Motor neuron (in vitro differentiated cells): ENCODE measurements around the gene RNASEL. TPM values are rescaled to one million over a fixed set of nuclear protein-coding genes. Genes with fewer than 3 reads are reported as not detected.

Source experiments
- ATAC-seq, 8 experiments: fragments of 200-7000 bp; cut with Tn5 transposase; replicated peaks in 6 of 8; 2 replicates each; pipeline ENCODE4 v1.8.0; 2021; ENCODE audit warnings: mild to moderate bottlenecking in 8 of 8, moderate library complexity in 8 of 8
- H3K27ac ChIP-seq, 2 donors: fragments of 250-450 bp; sonication (Bioruptor Pico); 2 replicates each; pipeline ENCODE4 v1.9.0; 2021; ENCODE audit warnings: antibody characterized with exemption in 2 of 2, mild to moderate bottlenecking in 2 of 2, moderate library complexity in 1 of 2
- H3K4me1 ChIP-seq, 2 donors: fragments of 250-450 bp; sonication (Bioruptor Pico); replicated peaks in 1 of 2; 2 replicates each; pipeline ENCODE4 v1.6.1; 2021; ENCODE audit warnings: antibody characterized with exemption in 2 of 2, mild to moderate bottlenecking in 2 of 2, moderate library complexity in 1 of 2
- H3K4me3 ChIP-seq, 5 donors: fragments of 250-450 bp; sonication (Bioruptor Pico); 2 replicates each; pipeline ENCODE4 v1.9.0; 2021; ENCODE audit warnings: antibody characterized with exemption in 5 of 5, mild to moderate bottlenecking in 5 of 5, moderate library complexity in 4 of 5
- WGBS, 10 experiments: fragments of 450-650 bp; shearing (Covaris generic); methylation state at CpG; one replicate each; pipeline ENCODE4 v1.0.0; 2022; 5-methylcytosine and 5-hydroxymethylcytosine counted together
- in situ Hi-C, 9 experiments: fragments of 400-800 bp; cut with MboI; loops; one replicate each; pipeline ENCODE4 v1.15.0; 2021; ENCODE audit warnings: low sequenced_read_pairs in 9 of 9, low pct_unique_long_range_greater_than_20kb in 2 of 9; ENCODE audit not compliant: unreplicated experiment in 9 of 9
- total RNA-seq, 8 experiments: library from RNA; unstranded; fragments of 300-600 nt; gene quantifications; 2 replicates each; pipeline versions ENCODE4 v1.2.3 to v1.2.4, GENCODE V29; 2022

The RNASEL gene
- total RNA-seq, 8 experiments from 2014 or later, result 2.5 to 7.9 (median 4.8) TPM

- H3K4me1 ChIP-seq, result peaks cover 31 to 33% of the 10 kb centered on the region in 2 donors
- no peak overlapping the region for H3K4me3 ChIP-seq
- 24 to 66% (median 39%) methylated on average over 1 to 2 of the region's 2 CpGs; no CpG with 5 or more reads in 2 of the 10 experiments for WGBS, 10 experiments
- H3K27ac ChIP-seq, result no peak overlapping the region
- in situ Hi-C loops, result no loop called here
- no peak for ATAC-seq
These were observed 40.0 kb upstream of the RNASEL start for GRCh38 chr1:182629080-182629479.

DNA sequence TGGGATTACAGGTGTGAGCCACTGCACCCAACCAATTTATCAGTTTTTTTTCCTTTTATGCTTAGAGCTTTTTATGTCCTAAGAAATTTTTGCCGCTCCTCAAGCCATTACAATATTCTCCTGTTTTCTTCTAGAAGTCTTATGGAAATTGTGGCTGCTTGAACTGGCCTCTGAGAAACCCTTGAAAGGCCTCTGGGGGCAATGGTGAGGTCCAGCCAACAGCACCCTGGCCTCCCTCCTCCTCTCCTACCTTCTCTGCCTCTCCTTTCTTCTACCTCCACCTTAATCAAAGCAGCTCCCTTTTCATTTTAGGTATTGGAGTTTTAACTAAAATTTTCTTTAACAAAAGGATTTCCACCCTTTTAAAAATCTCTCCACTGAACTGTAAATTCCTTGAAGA, 39.6 kb upstream of the RNASEL start:
- 0 to 100% (median 100%) methylated on average over 1 of the region's 1 CpG; no CpG with 5 or more reads in 1 of the 10 experiments for WGBS, 10 experiments
- Histone ChIP-seq H3K4me1 (peaks cover 26 to 29% of the 10 kb centered on the region in 2 donors), H3K27ac (no peak overlapping the region), H3K4me3 (no peak overlapping the region)
- no peak for ATAC-seq
- in situ Hi-C loops, result no loop called here

GRCh38 chr1:182627622-182628021, 38.6 kb upstream of the RNASEL start:
- no peak overlapping the region for H3K4me3 ChIP-seq
- WGBS, 10 experiments, result 7 to 91% (median 80%) methylated on average over 1 to 2 of the region's 2 CpGs; no CpG with 5 or more reads in 3 of the 10 experiments

GRCh38 chr1:182626527-182626926, 37.5 kb upstream of the RNASEL start:
- H3K4me3 ChIP-seq, result no peak overlapping the region
- in situ Hi-C loops, result no loop called here
- peak in 2 of 8 experiments; percentile 4 to 7 for ATAC-seq
- H3K4me1 ChIP-seq, result peaks cover 21 to 23% of the 10 kb centered on the region in 2 donors
- H3K27ac ChIP-seq, result no peak overlapping the region
- WGBS, 10 experiments, result 0 to 94% (median 65%) methylated on average over 1 of the region's 1 CpG; no CpG with 5 or more reads in 6 of the 10 experiments

More at GRCh38 chr1:182627622-182628021, 38.6 kb upstream of the RNASEL start:
- Histone ChIP-seq H3K27ac (no peak overlapping the region), H3K4me1 (peaks cover 21 to 23% of the 10 kb centered on the region in 2 donors)
- in situ Hi-C loops, result no loop called here
- ATAC-seq, result peak in 2 of 8 experiments; percentile 72 to 73

DNA sequence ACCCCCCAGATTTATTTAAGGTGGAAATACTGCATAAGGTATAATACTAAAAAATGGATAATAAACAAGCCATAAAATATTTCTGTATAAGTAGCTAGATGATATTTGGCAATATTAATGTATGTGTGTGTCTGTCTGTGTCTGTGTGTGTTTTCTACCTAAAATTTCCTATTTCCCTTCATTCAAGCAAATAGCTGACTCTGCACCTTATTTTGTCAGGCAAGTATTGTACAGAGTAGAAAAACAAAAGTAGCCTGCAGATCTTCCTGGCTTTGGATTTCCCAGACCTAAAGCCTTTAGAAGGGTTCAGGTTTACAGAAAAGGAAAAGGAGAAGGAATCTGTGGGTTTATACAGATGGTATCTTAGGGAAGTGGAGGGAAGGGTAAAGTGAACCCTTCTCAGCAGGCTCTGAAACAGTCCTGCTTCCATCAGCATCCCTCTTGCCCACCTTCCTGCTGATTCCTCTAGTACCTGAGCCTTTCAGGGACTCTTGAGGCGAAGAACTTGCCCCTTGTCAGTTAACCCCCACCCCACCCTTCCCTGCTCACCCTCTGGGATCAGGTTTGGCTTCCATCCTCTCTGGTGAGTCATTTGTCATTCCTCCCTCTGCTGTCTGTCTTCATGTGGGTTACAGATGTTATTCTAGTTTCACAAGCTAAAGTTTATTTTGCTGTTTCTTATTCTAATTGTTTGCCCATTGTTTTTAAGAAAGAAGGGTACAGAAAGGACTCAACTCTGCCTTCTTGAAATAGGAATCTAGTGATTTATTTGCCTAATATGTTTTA, 36.9 kb upstream of the RNASEL start:
- in situ Hi-C loops, result no loop called here
- ATAC-seq, result peak in 3 of 8 experiments; percentile 31 to 77 (median 68)
- peaks cover 19 to 23% of the 10 kb centered on the region in 2 donors for H3K4me1 ChIP-seq
- H3K27ac ChIP-seq, result no peak overlapping the region
- H3K4me3 ChIP-seq, result no peak overlapping the region
- 0 to 100% (median 80%) methylated on average over 1 of the region's 1 CpG; no CpG with 5 or more reads in 5 of the 10 experiments for WGBS, 10 experiments

DNA sequence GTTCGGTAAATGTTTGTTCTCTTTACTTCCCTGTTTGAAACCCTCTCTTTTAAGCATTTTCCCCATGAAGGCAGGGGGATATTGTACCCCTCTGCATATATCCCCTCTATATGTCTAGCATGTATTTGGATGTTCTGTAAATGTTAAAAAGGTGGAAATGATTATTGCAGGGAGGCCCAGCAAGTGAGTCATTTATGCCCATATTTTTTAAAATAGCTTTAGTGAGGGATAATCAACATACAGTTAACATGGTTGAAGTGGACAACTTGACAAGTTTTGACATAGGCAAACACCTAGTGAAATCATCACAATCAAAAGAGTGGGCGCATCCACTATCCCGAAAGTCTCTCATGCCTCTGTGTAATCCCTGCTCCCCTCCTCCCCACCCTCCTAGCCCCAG, 36.0 kb upstream of the RNASEL start:
- H3K4me1 ChIP-seq, result peaks cover 19% of the 10 kb centered on the region in 2 donors
- 0 to 100% (median 52%) methylated on average over 1 to 3 of the region's 3 CpGs; no CpG with 5 or more reads in 2 of the 10 experiments for WGBS, 10 experiments
- H3K27ac ChIP-seq, result no peak overlapping the region
- no peak overlapping the region for H3K4me3 ChIP-seq
- ATAC-seq, result peak in 3 of 8 experiments; percentile 64 to 70 (median 67)
- in situ Hi-C loops, result no loop called here

DNA sequence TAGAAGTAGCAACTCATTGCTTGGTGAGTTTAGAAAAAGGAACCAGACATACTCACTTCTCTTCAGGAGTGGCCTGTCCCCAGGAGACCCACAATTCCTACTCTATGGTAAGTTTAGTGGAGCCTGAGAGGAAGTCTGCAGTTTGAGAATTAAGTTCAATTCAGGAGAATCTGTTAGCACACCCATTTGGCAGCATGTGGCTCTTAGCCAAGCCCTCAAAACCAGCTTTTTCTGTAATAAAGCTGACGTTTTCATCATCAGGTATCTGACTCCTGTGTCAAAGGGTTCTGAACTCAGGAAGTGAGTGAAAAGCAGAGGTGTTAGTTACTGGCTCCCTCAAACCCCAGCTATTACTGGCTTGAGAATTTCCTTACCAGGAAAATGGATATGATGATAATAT, 35.5 kb upstream of the RNASEL start:
- in situ Hi-C loops, result no loop called here
- 0 to 80% (median 40%) methylated on average over 1 of the region's 1 CpG; no CpG with 5 or more reads in 5 of the 10 experiments for WGBS, 10 experiments
- peak in 3 of 8 experiments; percentile 7 to 47 (median 9) for ATAC-seq
- Histone ChIP-seq H3K4me3 (no peak overlapping the region), H3K27ac (no peak overlapping the region), H3K4me1 (peaks cover 15% of the 10 kb centered on the region in 2 donors)

GRCh38 chr1:182622901-182623528, 34.0 kb upstream of the RNASEL start:
- no peak for ATAC-seq
- no peak overlapping the region for H3K27ac ChIP-seq
- H3K4me1 ChIP-seq, result peaks cover 15 to 16% of the 10 kb centered on the region in 2 donors
- no peak overlapping the region for H3K4me3 ChIP-seq
- in situ Hi-C loops, result no loop called here
- WGBS, 10 experiments, result 30 to 84% (median 75%) methylated on average over 2 to 6 of the region's 6 CpGs; no CpG with 5 or more reads in 3 of the 10 experiments

DNA sequence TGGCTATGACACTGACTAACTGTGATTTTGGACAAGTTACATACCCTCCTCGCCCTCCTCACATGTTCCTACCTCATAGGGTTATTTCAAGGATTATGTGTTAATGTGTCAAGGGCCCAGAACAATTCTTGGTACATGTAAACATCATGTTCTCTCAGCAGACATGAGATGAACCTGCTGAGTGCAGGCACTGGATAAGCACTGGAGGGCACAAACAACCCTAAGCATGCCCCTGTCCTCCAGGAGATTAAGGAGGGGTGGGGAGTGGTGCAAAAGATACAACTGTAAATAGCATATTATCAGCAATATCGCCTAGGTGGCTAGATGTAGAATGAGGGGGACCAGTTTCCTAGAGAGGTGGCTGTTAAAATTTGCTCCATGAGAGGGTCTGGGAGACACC, 32.9 kb upstream of the RNASEL start:
- ATAC-seq, result no peak
- 60 to 100% (median 89%) methylated on average over 1 to 2 of the region's 2 CpGs; no CpG with 5 or more reads in 2 of the 10 experiments for WGBS, 10 experiments
- Histone ChIP-seq H3K4me3 (no peak overlapping the region), H3K27ac (no peak overlapping the region), H3K4me1 (peaks cover 20 to 25% of the 10 kb centered on the region in 2 donors)
- in situ Hi-C loops, result no loop called here

DNA sequence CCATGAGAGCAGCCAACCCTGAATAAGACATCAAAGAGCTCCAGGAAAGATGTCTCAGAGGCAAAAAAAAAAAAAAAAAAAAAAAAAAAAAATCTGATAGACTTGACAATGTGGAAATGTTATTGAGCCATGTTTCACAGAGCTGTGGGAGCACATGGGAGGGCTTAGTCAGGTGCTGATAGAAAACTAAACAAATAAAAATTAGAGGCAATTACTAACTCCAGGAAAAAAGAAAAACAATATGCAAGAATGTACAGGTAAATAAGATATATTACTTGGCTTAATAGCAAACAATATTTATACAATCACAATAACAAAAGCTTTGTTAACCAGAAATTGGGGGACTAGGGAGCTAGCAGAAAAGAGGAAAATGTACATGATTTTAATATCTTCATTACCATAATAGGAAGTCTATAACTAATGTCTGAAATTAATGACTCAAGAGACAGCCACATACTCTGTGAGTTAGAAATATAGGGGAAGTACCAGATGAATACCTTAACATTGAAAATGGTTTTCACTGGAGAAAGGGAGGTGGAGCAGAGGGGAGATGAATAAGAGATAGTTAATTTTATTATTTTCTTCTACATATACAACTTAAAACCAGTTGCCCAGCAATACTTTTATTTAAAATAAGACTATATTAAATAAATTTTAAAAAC, 32.0 kb upstream of the RNASEL start:
- no peak overlapping the region for H3K4me3 ChIP-seq
- H3K27ac ChIP-seq, result no peak overlapping the region
- no peak for ATAC-seq
- H3K4me1 ChIP-seq, result peaks cover 28 to 29% of the 10 kb centered on the region in 2 donors
- in situ Hi-C loops, result no loop called here

- ATAC-seq, result peak in 6 of 8 experiments; percentile 2 to 46 (median 28)
- 0 to 100% (median 48%) methylated on average over 1 to 6 of the region's 6 CpGs; no CpG with 5 or more reads in 1 of the 10 experiments for WGBS, 10 experiments
- in situ Hi-C loops, result no loop called here
- no peak overlapping the region for H3K4me3 ChIP-seq
- H3K27ac ChIP-seq, result peak overlapping the region; percentile 58 to 74
- peaks cover 50 to 56% of the 10 kb centered on the region in 2 donors for H3K4me1 ChIP-seq
These were observed 28.8 kb upstream of the RNASEL start for GRCh38 chr1:182617734-182618351.

DNA sequence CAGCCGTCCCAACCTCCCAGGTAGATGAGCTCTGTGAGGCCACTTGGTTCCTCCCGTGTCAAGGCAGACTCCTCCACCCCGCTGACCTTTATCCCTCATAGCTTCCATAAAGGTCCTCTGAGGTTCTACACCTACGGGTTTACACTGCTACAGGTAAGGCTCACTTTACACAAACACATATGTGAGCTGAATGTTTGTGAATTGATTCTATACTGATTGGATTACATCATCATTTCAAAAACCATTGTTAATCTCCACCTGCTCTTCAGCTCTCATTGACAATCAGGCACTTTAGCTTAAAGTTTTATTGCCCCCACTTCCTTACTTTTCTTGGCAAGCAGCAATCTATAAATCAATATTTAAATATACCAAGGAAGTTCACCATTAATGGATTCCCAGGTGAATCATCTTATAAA, 28.0 kb upstream of the RNASEL start:
- no peak overlapping the region for H3K4me3 ChIP-seq
- no peak for ATAC-seq
- peaks cover 55 to 63% of the 10 kb centered on the region in 2 donors for H3K4me1 ChIP-seq
- in situ Hi-C loops, result no loop called here
- 44 to 95% (median 72%) methylated on average over 1 to 3 of the region's 4 CpGs; no CpG with 5 or more reads in 2 of the 10 experiments for WGBS, 10 experiments
- peak overlapping the region; percentile 81 to 88 for H3K27ac ChIP-seq
